HUDEP-2 (cell line): ENCODE measurements around the gene FER.
"Not testable (repeated sequence)": the region's sequence is repeated elsewhere in the genome, so short reads cannot be mapped to it uniquely, and the experiment has no call there.

Experiments
- DNase-seq, 76 experiments: peaks; one replicate each; lab custom pipeline; 2025; ENCODE audit not compliant: unreplicated experiment in 76 of 76; lab: John Stamatoyannopoulos, UW

FER gene

GRCh38 chr5:108747774-108748400, at the start of gene FER:
FER (plus strand) TSS chr5:108747897; CDS start chr5:108798183, 50,286 bp downstream.
- DNase-seq: peak in 50 of 76 experiments; percentile 7 to 82 (median 52)

- not testable (repeated sequence) for DNase-seq
Observed at GRCh38 chr5:108700388-108700787, 47.3 kb upstream of the FER start.

GRCh38 chr5:108700930-108701329, 46.8 kb upstream of the FER start:
- DNase-seq: no peak

- no peak for DNase-seq
Observed at GRCh38 chr5:108702546-108702945, 45.2 kb upstream of the FER start.

- DNase-seq: no peak
Observed at GRCh38 chr5:108703313-108703712, 44.4 kb upstream of the FER start.

GRCh38 chr5:108707141-108707540, 40.6 kb upstream of the FER start:
- DNase-seq: no peak

GRCh38 chr5:108711898-108712297, 35.8 kb upstream of the FER start:
- DNase-seq: no peak

GRCh38 chr5:108715408-108715807, 32.3 kb upstream of the FER start:
- DNase-seq: no peak

GRCh38 chr5:108720391-108720790, 27.3 kb upstream of the FER start:
- DNase-seq: no peak

- DNase-seq: peak in 2 of 76 experiments; percentile 9 to 29
Observed at GRCh38 chr5:108726446-108727235, 21.1 kb upstream of the FER start.

GRCh38 chr5:108727236-108727650, 20.5 kb upstream of the FER start:
- DNase-seq: peak in 39 of 76 experiments; percentile 1 to 65 (median 31)

GRCh38 chr5:108727651-108728565, 19.8 kb upstream of the FER start:
- DNase-seq: peak; percentile 5 to 93 (median 84)

GRCh38 chr5:108728566-108729241, 19.0 kb upstream of the FER start:
- peak in 8 of 76 experiments; percentile 3 to 52 (median 37) for DNase-seq

- no peak for DNase-seq
Observed at GRCh38 chr5:108729242-108729615, 18.5 kb upstream of the FER start.

GRCh38 chr5:108730617-108731340, 16.9 kb upstream of the FER start:
- no peak for DNase-seq

GRCh38 chr5:108735790-108736189, 11.9 kb upstream of the FER start:
- DNase-seq: peak in 45 of 76 experiments; percentile 3 to 88 (median 64)

- DNase-seq: peak in 24 of 76 experiments; percentile 1 to 63 (median 28)
Observed at GRCh38 chr5:108736855-108737254, 10.8 kb upstream of the FER start.

GRCh38 chr5:108739376-108739775, 8.3 kb upstream of the FER start:
- no peak for DNase-seq

GRCh38 chr5:108739906-108740305, 7.8 kb upstream of the FER start:
- no peak for DNase-seq

- DNase-seq: no peak
Observed at GRCh38 chr5:108743319-108743718, 4.4 kb upstream of the FER start.
